Hematopoietic multipotent progenitor cell treated with erythropoietin and hydrocortisone succinate and interleukin-3 and kit ligand, for 8 days (in vitro differentiated cells): ENCODE results near the gene TIMM17B.

Experiments used
- DNase-seq: peaks from one replicate; pipeline ENCODE4 v3.0.0-alpha.2; 2015

Gene TIMM17B

DNA sequence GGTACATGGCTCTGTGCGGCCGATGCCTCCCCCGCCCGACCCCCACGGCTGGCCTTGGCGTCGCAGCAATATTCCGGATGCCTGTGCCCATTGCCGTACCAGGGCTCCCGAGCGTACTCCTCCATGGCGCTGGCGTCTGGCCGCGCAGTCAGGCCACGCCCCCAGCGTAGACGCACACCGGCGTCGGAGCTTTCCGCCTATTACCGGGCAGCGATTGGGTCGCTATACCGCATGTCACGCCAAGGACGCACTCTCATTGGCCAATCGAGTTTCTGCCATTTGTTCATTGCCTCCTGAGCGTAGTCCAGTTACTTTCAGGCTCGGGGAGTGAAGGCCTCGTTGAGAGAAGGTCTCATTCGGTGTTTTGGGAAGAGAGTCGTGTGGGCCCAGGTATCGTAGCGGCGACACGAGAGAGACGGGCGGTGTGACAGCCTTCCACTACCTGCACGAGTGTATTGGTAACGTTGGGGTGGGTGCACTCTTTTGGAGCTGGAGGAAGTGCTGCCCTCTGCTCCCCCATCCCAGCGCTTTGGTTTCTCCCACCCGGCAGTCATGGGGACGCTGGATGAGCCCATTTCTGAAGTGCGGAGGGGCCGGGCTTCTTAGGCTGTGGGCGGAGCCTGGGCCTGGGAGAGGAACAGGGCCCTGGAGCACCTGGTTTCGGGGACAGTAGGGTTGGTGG, at the start of gene TIMM17B, which contains the start of gene PQBP1:
TIMM17B (minus strand) TSS at position 144 of the 682 bp plus-strand sequence; CDS start at position 125, 19 bp downstream.
PQBP1 (plus strand) TSS at position 306 of the 682 bp plus-strand sequence. CDS start 580 bp downstream, outside the sequence.
- DNase-seq = peak; percentile 96

DNA sequence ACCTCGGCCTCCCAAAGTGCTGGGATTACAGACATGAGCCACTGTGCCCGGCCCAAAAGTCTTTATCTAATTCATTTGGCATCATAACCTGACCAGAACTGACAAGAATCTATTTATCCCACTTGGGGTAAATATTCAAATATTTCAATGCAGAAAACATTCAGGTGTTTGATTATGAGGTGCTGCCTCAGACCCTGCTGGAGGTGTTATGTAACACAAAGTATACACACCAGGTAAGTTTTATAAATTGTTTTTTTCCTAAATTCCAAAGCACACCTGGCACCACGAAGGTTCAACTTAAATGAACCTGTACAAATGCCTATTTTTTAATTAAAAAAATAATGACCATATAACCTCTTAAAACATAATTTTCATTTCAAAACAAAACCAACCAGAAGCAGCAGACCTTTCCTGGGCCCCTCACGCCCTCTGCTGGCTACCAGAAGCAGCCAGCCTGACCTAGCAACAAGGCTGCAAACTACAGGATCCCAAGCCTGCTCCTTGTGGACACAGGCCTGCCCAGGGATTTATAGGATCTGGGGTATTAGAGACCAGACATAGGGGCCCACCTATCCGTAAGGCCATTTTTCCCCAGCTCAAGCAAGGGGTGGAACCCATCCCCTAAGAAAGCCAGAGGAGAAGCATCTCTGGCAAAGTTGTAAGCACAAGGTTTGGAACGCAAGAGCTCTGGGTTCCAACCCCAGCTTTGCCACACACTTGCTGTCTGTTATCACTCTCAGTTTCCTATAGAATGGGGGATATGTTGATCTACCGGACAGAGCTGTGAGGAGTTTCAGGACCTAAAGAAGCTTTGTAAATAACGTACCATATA, 48.2 kb upstream of the TIMM17B start:
- DNase-seq = peak; percentile 59

GRCh38 chrX:48942895-48943294, 45.3 kb upstream of the TIMM17B start:
- peak; percentile 18 for DNase-seq

DNA sequence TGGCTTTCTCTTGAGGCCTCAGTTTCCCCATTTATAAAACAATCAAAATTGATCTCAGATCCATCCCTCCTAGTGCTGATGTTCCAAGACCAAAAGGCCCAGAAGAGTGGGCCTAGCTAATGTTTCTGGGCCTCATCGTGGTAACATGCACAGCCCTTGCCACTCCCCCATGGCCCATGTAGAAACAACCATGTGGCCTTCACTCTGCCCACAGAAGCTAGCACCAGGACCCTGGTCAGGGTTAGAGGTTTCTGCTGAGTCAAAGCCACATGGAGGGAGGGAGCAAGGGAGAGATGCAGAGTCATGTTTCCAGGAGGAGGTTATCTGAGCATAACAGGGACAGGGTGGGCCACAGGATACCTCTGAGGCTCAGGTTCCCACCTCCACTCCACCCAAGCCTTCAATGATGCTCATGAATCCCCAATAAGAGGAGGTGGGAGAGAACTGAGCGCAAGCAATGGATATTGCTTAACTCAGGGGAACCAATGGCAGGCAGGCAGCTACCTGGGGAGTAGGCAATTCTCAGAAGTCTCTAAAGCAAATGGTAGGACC, 42.9 kb upstream of the TIMM17B start:
- DNase-seq = peak; percentile 91

DNA sequence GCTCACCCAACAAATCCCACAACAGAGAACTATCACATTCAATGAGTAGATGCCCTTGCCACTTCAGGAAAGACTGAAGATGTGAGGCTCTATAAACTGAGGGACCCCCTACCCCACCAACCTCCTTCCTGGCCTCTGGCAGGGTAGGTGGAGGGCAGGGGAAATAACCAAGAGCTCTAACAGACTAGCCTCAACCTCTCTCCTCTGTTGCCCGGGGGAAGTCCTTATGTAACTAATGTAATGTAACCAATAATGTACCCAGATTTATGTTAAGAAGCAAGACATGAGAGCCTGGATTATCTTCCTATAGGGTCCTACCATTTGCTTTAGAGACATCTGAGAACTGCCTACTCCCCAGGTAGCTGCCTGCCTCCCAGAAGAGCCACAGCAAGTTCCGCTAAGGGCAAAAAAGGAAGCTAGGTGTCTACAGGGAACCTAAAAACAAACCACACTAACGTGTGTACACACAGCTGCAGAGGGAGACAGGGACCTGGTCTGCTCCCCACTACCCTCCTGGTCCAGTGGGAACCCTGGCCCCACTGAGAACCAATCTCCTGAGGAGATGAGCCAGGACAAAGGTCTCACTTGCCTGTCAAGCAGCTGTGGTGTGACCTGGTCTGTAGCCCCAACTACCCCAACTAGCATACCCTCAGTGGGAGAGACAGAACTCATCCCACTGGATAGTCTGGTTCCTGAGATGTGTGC, 42.1 kb upstream of the TIMM17B start:
- no peak for DNase-seq

GRCh38 chrX:48938721-48939425, 41.3 kb upstream of the TIMM17B start:
- DNase-seq = no peak

DNA sequence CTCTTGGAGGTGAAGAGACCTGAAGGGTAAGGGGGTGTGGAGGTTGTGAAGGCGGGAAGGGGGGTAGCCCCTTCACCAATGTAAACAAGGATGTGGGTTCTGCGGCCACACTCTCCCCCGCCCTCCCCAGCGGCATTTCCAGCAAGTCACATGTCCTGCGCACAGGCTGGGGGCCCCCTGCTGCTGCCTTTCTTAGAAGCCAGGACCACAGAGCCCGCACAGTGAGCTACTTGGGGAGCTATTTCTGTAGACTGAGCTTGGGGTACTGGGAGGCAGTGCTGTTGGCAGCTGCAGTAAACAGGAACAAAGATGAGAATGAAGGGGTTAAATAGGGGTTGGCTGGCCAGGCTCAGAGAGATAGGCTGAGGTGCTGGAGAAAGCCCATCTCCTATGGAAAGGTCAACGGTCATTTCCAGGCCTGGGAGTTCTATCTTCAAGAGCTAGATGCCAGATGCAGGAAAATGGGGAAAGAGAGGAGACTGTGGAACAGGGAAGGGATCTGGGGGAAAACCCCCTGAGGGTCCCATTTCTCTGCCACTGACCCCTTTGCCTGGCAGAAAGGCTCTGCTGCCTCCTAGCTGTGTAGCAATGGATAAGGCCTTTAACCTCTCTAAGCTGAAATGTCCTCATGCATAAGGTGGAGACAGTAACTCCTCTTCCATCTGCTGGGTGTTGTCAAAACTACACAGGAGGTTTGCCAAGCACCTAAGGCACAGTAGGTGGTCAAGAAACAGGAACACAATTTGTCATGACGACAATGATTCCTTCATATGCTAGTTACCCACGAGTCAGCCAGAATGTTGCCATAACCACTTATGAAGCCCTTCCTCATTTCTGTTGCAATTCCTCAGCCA, 39.7 kb upstream of the TIMM17B start:
- peak; percentile 86 for DNase-seq

DNA sequence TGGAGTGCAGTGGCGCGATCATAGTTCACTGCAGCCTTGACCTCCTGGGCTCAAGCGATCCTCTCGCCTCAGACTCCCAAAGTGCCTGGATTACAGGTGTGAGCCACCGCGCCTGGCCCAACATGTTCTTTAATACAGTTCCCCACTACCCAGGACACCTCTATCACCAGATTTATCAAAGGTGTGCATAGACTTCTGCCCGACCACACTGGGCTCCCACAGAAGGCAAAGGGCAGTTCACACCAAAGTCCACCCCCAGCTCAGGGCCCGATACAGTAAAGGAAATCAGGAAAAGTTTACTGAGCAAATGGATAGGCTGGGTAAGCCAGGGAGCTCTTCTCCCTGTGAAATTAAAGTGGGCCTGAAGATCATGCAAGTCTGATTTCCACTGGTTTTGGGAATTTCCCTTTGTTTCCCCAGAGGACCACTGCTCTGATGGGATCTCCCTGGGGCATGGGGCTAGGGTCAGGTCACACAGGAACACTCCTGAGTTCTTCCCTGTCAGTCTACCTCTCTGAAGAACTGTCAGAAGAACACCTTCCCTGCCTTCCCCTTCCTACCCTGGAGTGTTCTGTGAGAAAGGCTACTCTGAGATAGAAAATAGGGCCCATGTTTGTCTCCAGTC, 39.0 kb upstream of the TIMM17B start:
- DNase-seq = no peak

DNA sequence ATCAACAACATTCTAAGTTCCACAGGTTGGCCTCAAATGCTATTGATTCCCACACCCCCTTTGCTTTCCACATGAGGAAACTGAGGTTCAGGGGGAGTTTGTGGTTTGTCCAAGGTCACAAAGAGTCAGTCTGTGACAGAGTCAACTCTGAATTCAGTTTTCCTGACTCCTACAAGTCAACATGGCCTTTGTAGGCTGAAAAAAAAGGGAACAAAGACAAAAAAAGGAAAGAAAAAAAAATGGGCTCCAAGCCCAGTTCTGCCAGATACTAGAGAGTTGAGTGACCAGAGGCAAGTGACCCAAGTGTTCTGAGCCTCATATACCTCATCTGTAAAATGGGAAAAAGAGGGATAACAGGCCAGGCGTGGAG, 37.7 kb upstream of the TIMM17B start:
- no peak for DNase-seq

DNA sequence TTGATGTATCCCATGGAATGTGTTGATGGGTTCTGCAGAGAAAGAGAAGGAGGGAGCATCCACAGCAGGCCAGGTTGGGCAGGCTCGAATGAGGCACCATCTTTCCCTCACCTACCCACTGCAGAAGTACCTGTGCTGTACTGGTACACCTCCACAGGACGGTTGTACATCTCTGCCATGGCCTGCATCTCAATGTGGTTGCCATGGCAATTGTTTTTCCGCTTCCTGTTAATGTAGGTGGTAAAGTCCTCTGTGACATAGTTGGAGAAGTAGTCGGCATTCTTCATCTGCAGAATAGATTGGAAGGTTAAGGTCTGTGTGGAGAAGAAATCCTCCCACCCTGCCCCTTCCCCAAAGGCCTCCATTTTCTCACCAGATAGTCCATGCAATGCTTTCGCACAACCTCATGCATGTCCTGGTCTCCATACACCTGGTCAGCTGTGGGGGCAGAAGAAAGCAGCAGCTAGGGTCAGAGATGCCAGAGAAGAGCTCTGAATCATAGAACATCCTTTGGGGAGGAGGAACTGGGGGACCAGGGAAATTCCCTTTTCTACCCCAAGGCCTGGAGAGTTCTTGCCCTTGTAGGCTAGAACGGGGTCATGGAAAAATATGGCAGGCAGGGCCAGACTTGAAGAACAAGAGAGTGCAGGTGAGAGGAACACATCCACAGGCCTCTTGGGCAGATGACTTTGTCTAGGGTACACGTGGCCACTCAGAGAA, 37.2 kb upstream of the TIMM17B start:
- DNase-seq = no peak

GRCh38 chrX:48933757-48934156, 36.2 kb upstream of the TIMM17B start:
- no peak for DNase-seq

- no peak for DNase-seq
Measured at GRCh38 chrX:48927736-48928382, 30.3 kb upstream of the TIMM17B start.

GRCh38 chrX:48927123-48927522, 29.6 kb upstream of the TIMM17B start:
- DNase-seq = no peak

GRCh38 chrX:48924270-48924669, 26.7 kb upstream of the TIMM17B start:
- no peak for DNase-seq

- DNase-seq = no peak
Measured at GRCh38 chrX:48923771-48924170, 26.2 kb upstream of the TIMM17B start.

- no peak for DNase-seq
Measured at GRCh38 chrX:48920718-48921104, 23.1 kb upstream of the TIMM17B start.

DNA sequence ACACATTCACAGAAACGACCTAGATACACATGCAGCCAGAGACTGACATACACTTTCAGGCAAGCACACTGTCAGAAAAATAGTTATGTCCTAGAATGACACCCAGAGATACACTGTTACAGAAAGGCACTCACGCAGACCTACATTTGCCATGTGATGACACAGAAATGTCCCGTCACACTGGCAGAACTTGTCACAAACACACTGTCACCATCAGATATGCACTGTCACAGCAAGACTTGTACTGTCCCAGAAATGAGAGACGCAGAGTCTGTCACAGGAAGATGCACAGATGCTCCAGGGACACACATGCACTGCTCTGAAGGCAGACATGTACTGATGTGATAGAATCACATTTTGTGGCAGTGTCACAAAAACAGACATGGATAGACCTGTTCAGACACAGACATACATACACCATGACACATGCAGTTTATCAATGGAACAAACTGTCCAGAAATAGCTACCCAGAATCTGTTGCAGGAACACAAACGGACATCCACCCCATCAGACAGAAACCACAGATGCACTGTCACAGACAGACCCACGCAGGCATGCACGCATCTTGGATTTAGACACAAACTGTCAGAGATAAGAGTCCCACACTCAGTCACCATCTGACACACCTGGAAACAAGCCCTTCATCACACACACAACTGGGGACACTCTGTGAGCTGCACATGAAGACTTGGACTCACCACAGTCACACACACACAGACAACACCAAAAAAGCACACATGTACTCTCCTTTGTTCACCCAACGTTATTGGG, 22.6 kb upstream of the TIMM17B start:
- DNase-seq = peak; percentile 60

- DNase-seq = no peak
Measured at GRCh38 chrX:48919360-48919841, 21.8 kb upstream of the TIMM17B start.
